Body of pancreas (tissue), 4 donors: ENCODE data around the gene CAMSAP1. TPM values are rescaled to one million over a fixed set of nuclear protein-coding genes. Genes with fewer than 3 reads are reported as not detected.

ENCODE experiments used
- ATAC-seq: fragments of 150-250 bp; one replicate; pipeline ENCODE4 v1.9.1; 2016
- DNase-seq, 4 donors: peaks; one replicate each; pipeline ENCODE4 v3.0.0-alpha.2; 2019
- H3K27ac ChIP-seq, 4 donors: fragments of 200-600 bp; sonication (generic); 1 replicate in 3 of 4; 2 replicates in 1 of 4; pipeline versions ENCODE4 v1.5.1 to v1.6.1; 2016 to 2019; ENCODE audit warnings: mild to moderate bottlenecking in 1 of 4, mixed read lengths in 1 of 4, moderate library complexity in 1 of 4
- H3K27me3 ChIP-seq, 2 donors: fragments of 200-600 bp; sonication (generic); one replicate each; pipeline ENCODE4 v1.6.0; 2016; ENCODE audit warnings: mild to moderate bottlenecking in 1 of 2
- H3K36me3 ChIP-seq, 2 donors: fragments of 200-600 bp; sonication (generic); replicated peaks in 1 of 2; 2 replicates each; pipeline ENCODE4 v1.5.1; 2016; ENCODE audit warnings: low read depth in 2 of 2; ENCODE audit not compliant: insufficient read depth in 1 of 2
- H3K4me1 ChIP-seq: fragments of 200-600 bp; sonication (generic); one replicate; pipeline ENCODE4 v1.6.0; 2016
- H3K4me3 ChIP-seq, 2 donors: fragments of 200-600 bp; sonication (generic); 1 replicate in 1 of 2; 2 replicates in 1 of 2; pipeline ENCODE4 v1.5.1; 2016 to 2019
- H3K9me3 ChIP-seq, 3 donors: fragments of 200-600 bp; sonication (generic); 1 replicate in 2 of 3; 2 replicates in 1 of 3; pipeline ENCODE4 v1.5.1; 2016
- POLR2A ChIP-seq, 3 donors: fragments of 450-650 bp; IDR thresholded peaks; one replicate each; pipeline ENCODE4 v1.6.1; 2016; ENCODE audit warnings: antibody characterized with exemption in 3 of 3, mild to moderate bottlenecking in 2 of 3
- WGBS, 2 donors: methylation state at CpG; one replicate each; pipeline ENCODE4 v1.1.5; 2017; 5-methylcytosine and 5-hydroxymethylcytosine counted together
- intact Hi-C: fragments of 100-400 bp; cut with DNase I; formaldehyde crosslinking; loops from one replicate; pipeline ENCODE4 v1.15.1; 2023
- total RNA-seq, 2 donors: library from RNA; depleted of rRNA; stranded (reverse); fragments of >200 nt; gene quantifications; one replicate each; pipeline ENCODE4 v1.1.0, GENCODE V29; 2016
- TF ChIP-seq, protein P1 (sequence below), 7 experiments: fragments of 450-650 bp in 4 of 7; fragments of 200-600 bp in 3 of 7; sonication (generic) in 3 of 7; IDR thresholded peaks; one replicate each; pipeline ENCODE4 v1.5.1; 2016 to 2019; ENCODE audit warnings: antibody characterized with exemption in 7 of 7

CAMSAP1 gene
- total RNA-seq, 2 donors from 2014 or later: 14.8 to 30.3 TPM

DNA sequence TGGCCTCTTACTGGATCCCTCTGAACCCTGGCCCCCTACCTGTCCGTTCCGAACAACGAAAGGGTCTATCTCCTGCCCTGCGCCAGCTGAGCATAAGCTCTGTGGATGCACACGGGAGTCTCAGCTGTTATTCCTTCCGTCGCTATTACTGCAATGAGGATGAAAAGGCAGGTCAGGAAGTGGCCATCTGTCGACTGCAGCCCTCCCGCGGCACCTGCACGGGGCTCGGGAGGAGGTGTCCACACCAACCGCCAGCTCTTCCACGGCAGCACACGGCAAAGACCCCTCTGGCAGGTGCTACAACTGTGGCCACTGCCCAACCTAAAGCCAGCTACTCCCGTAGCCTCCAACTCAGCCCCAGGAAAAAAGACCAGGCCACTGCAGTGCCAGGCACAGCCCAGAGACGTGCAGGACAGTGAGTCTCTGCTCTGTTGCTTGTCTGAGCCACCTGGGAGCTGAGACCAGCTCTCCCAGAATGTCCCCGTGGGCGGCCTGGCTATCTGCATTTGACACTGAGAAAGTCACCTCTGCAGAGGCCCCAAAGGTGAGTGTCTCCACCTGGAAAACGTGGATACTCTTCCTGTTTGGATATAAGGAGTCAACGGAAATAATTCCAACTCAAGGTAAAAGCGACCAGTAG, 19.1 kb downstream of the CAMSAP1 start:
- intact Hi-C loops: no loop called here
- no peak for TF ChIP-seq POLR2A (IDR thresholded peaks at IDR 0.05)
- TF ChIP-seq, protein P1, sequence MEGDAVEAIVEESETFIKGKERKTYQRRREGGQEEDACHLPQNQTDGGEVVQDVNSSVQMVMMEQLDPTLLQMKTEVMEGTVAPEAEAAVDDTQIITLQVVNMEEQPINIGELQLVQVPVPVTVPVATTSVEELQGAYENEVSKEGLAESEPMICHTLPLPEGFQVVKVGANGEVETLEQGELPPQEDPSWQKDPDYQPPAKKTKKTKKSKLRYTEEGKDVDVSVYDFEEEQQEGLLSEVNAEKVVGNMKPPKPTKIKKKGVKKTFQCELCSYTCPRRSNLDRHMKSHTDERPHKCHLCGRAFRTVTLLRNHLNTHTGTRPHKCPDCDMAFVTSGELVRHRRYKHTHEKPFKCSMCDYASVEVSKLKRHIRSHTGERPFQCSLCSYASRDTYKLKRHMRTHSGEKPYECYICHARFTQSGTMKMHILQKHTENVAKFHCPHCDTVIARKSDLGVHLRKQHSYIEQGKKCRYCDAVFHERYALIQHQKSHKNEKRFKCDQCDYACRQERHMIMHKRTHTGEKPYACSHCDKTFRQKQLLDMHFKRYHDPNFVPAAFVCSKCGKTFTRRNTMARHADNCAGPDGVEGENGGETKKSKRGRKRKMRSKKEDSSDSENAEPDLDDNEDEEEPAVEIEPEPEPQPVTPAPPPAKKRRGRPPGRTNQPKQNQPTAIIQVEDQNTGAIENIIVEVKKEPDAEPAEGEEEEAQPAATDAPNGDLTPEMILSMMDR (IDR thresholded peaks at IDR 0.05): no peak
- Histone ChIP-seq H3K27ac (peak overlapping the region in 1 of 4 donors; percentile 29), H3K4me1 (peaks cover 42% of the 10 kb centered on the region), H3K9me3 (no peaks in the 10 kb centered on the region), H3K36me3 (no peaks in the 10 kb centered on the region), H3K4me3 (no peak overlapping the region), H3K27me3 (no peaks in the 10 kb centered on the region)
- DNase-seq: no peak
- ATAC-seq: no peak
- 80 to 97% methylated on average over 9 to 22 of the region's 22 CpGs for WGBS, 2 donors

DNA sequence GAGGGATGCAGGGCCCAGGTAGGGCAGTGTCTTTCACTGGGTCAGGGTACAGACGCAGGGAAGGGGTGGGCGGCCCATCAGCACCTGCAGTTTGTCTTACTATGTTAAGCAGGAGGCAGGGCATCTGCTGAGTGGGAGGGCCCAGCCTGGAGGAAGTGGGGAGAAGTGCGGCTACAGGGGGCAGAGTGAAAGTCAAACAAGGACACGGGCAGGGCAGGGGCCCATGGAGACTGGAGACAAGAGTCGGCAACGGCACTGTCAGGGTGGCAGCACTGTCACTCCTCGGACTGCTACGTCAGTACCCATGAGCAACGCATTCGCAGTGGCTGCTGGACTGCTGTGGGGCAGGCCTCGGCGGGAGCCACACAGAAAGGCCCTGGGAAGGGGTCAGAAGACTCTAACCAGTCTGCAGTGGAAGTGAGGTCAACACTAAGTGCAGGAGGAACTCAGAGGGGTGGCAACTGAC, 19.7 kb downstream of the CAMSAP1 start:
- H3K27ac ChIP-seq: peak overlapping the region in 2 of 4 donors; percentile 15 to 29
- DNase-seq (no peak), ATAC-seq (no peak)
- intact Hi-C loops: no loop called here
- TF ChIP-seq POLR2A (IDR thresholded peaks at IDR 0.05): no peak
- TF ChIP-seq, protein P1 (IDR thresholded peaks at IDR 0.05): no peak
- 64 to 75% methylated on average over 9 to 12 of the region's 12 CpGs for WGBS, 2 donors
- no peaks in the 10 kb centered on the region for H3K9me3 ChIP-seq
- H3K36me3 ChIP-seq: no peaks in the 10 kb centered on the region
- H3K4me1 ChIP-seq: peaks cover 42% of the 10 kb centered on the region
- H3K27me3 ChIP-seq: no peaks in the 10 kb centered on the region
- H3K4me3 ChIP-seq: no peak overlapping the region

DNA sequence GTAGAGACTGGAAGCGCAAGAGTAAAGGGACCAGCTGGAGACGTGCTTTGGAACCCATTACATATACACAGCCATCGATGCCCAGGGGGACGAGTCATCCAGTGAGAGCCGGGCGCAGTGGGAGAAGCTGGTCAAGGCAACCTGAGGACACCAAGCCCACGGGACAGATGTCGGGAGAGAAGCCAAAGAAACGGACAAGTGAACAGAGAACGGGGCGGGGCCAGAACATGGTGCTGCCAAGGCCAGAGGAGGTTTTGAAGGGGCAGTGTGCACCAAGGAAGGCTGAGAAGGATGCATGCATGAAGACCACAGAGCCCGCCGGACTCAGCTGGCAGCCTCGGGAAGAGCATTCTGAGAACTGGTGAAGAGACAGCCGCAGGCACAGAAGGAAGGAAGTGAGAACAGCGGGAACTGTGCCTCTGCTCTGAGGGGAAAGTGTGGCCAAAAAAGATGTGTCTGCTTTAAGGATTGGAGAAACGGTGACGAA, 20.3 kb downstream of the CAMSAP1 start:
- Histone ChIP-seq H3K36me3 (no peaks in the 10 kb centered on the region), H3K9me3 (no peaks in the 10 kb centered on the region), H3K27me3 (no peaks in the 10 kb centered on the region), H3K27ac (peak overlapping the region in 1 of 4 donors; percentile 29), H3K4me3 (no peak overlapping the region), H3K4me1 (peaks cover 42% of the 10 kb centered on the region)
- ATAC-seq (no peak), DNase-seq (no peak)
- TF ChIP-seq, protein P1 (IDR thresholded peaks at IDR 0.05): no peak
- TF ChIP-seq POLR2A (IDR thresholded peaks at IDR 0.05): no peak
- intact Hi-C loops: no loop called here
- 66 to 74% methylated on average over 18 of the region's 18 CpGs for WGBS, 2 donors

DNA sequence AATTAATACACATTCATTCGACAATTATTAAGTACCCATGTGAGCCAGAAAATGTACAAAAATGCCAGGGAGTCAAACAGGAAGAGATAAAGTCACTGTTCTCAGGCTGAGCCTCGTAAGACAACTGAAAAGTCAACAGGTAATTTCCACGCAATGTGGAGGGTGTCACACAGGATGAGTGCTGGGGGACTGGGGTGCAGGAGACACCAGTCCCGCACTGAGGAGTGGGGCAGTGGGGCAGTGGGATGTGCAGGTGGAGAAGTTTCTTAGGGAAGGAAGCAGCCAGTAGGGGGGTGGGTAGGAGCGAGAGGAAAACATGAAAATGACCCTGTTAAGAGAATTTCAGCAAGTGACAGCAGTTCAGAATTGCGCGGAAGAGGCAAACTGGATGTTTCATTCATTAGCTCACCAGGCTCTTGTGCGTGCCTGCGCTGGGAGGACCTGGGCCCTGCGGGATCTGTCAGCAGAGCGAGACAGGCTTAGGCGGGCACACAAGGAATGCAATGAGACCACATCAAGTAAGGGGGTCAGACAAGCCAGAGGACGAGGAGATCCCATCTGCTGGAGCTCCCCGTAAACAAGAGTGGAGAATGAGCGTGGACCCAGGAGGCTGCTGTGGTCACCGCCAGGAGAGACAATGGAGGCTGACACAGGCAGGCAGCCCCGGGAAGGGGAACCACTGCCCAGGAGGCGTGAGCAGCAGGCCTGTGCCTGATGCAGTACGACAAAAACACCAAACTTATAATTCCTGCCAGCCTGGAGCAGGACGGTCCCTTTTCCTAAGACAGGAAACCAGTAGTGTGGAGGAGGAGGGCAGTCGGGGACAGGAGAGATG, 21.0 kb downstream of the CAMSAP1 start:
- Histone ChIP-seq H3K4me3 (no peak overlapping the region), H3K27ac (no peak overlapping the region), H3K9me3 (no peaks in the 10 kb centered on the region), H3K4me1 (peaks cover 42% of the 10 kb centered on the region), H3K36me3 (no peaks in the 10 kb centered on the region), H3K27me3 (no peaks in the 10 kb centered on the region)
- no peak for DNase-seq
- intact Hi-C loops: no loop called here
- no peak for TF ChIP-seq POLR2A (IDR thresholded peaks at IDR 0.05)
- TF ChIP-seq, protein P1 (IDR thresholded peaks at IDR 0.05): no peak
- ATAC-seq: no peak
- 81 to 85% methylated on average over 21 of the region's 21 CpGs for WGBS, 2 donors
